Measurements from ENCODE around the gene RBP7.

RBP7 gene

GRCh38 chr1:10063878-10064277, 66.8 kb downstream of the RBP7 start:
- Histone ChIP-seq H3K4me1 (ENCODE audit: insufficient read depth, poor library complexity, severe bottlenecking) (peaks cover 23% of the 10 kb centered on the region), H3K27me3 (ENCODE audit: insufficient read depth, poor library complexity, severe bottlenecking) (no peaks in the 10 kb centered on the region), H3K9me3 (ENCODE audit: severe bottlenecking) (no peaks in the 10 kb centered on the region), H3K4me3 (ENCODE audit: severe bottlenecking) (peak overlapping the region; percentile 1), H3K36me3 (ENCODE audit: low read depth) (no peaks in the 10 kb centered on the region), H3K27ac (ENCODE audit: poor library complexity, severe bottlenecking) (peak overlapping the region; percentile 94)
- peak; percentile 79 for DNase-seq (ENCODE audit: low spot score)
- TF ChIP-seq, protein P1, sequence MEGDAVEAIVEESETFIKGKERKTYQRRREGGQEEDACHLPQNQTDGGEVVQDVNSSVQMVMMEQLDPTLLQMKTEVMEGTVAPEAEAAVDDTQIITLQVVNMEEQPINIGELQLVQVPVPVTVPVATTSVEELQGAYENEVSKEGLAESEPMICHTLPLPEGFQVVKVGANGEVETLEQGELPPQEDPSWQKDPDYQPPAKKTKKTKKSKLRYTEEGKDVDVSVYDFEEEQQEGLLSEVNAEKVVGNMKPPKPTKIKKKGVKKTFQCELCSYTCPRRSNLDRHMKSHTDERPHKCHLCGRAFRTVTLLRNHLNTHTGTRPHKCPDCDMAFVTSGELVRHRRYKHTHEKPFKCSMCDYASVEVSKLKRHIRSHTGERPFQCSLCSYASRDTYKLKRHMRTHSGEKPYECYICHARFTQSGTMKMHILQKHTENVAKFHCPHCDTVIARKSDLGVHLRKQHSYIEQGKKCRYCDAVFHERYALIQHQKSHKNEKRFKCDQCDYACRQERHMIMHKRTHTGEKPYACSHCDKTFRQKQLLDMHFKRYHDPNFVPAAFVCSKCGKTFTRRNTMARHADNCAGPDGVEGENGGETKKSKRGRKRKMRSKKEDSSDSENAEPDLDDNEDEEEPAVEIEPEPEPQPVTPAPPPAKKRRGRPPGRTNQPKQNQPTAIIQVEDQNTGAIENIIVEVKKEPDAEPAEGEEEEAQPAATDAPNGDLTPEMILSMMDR (IDR thresholded peaks at IDR 0.05; ENCODE audit: poor library complexity, severe bottlenecking): no peak
- peak; percentile 97 for ATAC-seq (ENCODE audit: low read depth)

GRCh38 chr1:10064416-10065343, 67.7 kb downstream of the RBP7 start:
- no peaks in the 10 kb centered on the region for H3K9me3 ChIP-seq (ENCODE audit: severe bottlenecking)
- H3K4me1 ChIP-seq (ENCODE audit: insufficient read depth, poor library complexity, severe bottlenecking): peaks cover 26% of the 10 kb centered on the region
- DNase-seq (ENCODE audit: low spot score) (no peak), ATAC-seq (ENCODE audit: low read depth) (peak; percentile 54)
- peak overlapping the region; percentile 1 for H3K4me3 ChIP-seq (ENCODE audit: severe bottlenecking)
- H3K36me3 ChIP-seq (ENCODE audit: low read depth): no peaks in the 10 kb centered on the region
- H3K27me3 ChIP-seq (ENCODE audit: insufficient read depth, poor library complexity, severe bottlenecking): no peaks in the 10 kb centered on the region
- peak overlapping the region; percentile 94 for H3K27ac ChIP-seq (ENCODE audit: poor library complexity, severe bottlenecking)
- TF ChIP-seq, protein P1 (IDR thresholded peaks at IDR 0.05; ENCODE audit: poor library complexity, severe bottlenecking): no peak

DNA sequence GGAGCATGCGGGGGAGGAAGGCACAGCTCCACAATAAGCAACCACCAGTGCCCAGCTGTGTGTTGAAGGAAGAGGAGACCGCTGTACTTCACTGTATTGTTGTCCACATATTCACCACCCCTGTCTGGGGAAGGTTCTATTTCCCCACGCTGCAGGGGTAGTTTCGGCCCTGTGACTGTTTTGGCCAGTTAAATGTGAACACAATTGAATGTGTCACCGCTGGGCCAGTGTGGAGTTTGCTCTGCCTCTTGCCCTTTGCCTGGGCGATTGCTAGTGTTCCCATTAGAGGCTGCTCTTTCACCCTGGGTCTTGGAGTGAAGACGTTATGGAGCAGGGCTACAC, 68.3 kb downstream of the RBP7 start:
- Histone ChIP-seq H3K27me3 (ENCODE audit: insufficient read depth, poor library complexity, severe bottlenecking) (no peaks in the 10 kb centered on the region), H3K27ac (ENCODE audit: poor library complexity, severe bottlenecking) (peak overlapping the region; percentile 94), H3K4me3 (ENCODE audit: severe bottlenecking) (no peak overlapping the region), H3K36me3 (ENCODE audit: low read depth) (no peaks in the 10 kb centered on the region), H3K4me1 (ENCODE audit: insufficient read depth, poor library complexity, severe bottlenecking) (peaks cover 26% of the 10 kb centered on the region), H3K9me3 (ENCODE audit: severe bottlenecking) (no peaks in the 10 kb centered on the region)
- TF ChIP-seq, protein P1 (IDR thresholded peaks at IDR 0.05; ENCODE audit: poor library complexity, severe bottlenecking): no peak
- DNase-seq (ENCODE audit: low spot score) (no peak), ATAC-seq (ENCODE audit: low read depth) (no peak)
